SK-N-SH (cell line): ENCODE measurements around the gene ZNF580. TPM values are rescaled to one million over a fixed set of nuclear protein-coding genes. Genes with fewer than 3 reads are reported as not detected.

ENCODE experiments used
- CTCF ChIA-PET: fragments of 300-600, 350-600 bp; formaldehyde crosslinking; extraction: SDS; loops from one replicate; lab custom pipeline; 2021; lab: Yijun Ruan, JAX
- POLR2A ChIA-PET: fragments of 350-600 bp; sonication (Branson Sonifier 250); formaldehyde crosslinking; extraction: SDS; loops from one replicate; lab custom pipeline; 2020; ENCODE audit warnings: antibody characterized with exemption, inconsistent platforms; lab: Yijun Ruan, JAX
- DNase-seq: peaks from one replicate; pipeline ENCODE4 v3.0.0; 2012
- H2AFZ ChIP-seq: fragments of 200-600 bp; sonication (generic); 2 replicates; pipeline ENCODE4 v1.8.1; 2016; ENCODE audit warnings: antibody characterized with exemption, mild to moderate bottlenecking, low read depth
- H3F3A ChIP-seq: fragments of 200-600 bp; sonication (generic); replicated peaks from 2 replicates; pipeline ENCODE3; 2016; ENCODE audit warnings: antibody characterized with exemption, mild to moderate bottlenecking; ENCODE audit not compliant: insufficient read depth
- H3K27ac ChIP-seq, 2 experiments: fragments of 200-500 bp in 1 of 2; fragments of 200-600 bp in 1 of 2; sonication (Bioruptor generic) in 1 of 2; sonication (generic), shearing (Covaris generic) in 1 of 2; 2 replicates each; pipeline versions ENCODE4 v1.5.1 to v1.6.1; 2014 to 2016; ENCODE audit warnings: low read depth in 2 of 2, inconsistent platforms in 1 of 2, low read length in 1 of 2, mild to moderate bottlenecking in 1 of 2, mixed read lengths in 1 of 2
- H3K27me3 ChIP-seq: fragments of 200-600 bp; sonication (generic), shearing (Covaris generic); 2 replicates; pipeline ENCODE4 v1.6.1; 2016; ENCODE audit warnings: mixed run types; ENCODE audit not compliant: insufficient read depth
- H3K36me3 ChIP-seq, 2 experiments: fragments of 200-500 bp in 1 of 2; fragments of 200-600 bp in 1 of 2; sonication (Bioruptor generic) in 1 of 2; sonication (generic) in 1 of 2; replicated peaks in 1 of 2; 2 replicates each; pipeline versions ENCODE3 to v1.5.1; 2014 to 2016; ENCODE audit warnings: low read length in 1 of 2, mild to moderate bottlenecking in 1 of 2; ENCODE audit not compliant: insufficient read depth in 2 of 2, control insufficient read depth in 1 of 2
- H3K4me1 ChIP-seq, 2 experiments: fragments of 200-500 bp in 1 of 2; fragments of 200-600 bp in 1 of 2; sonication (Bioruptor generic) in 1 of 2; sonication (generic), shearing (Covaris generic) in 1 of 2; 2 replicates each; pipeline versions ENCODE4 v1.5.1 to v1.6.1; 2014 to 2016; ENCODE audit warnings: low read depth in 1 of 2, low read length in 1 of 2, mixed run types in 1 of 2; ENCODE audit not compliant: insufficient read depth in 2 of 2, control insufficient read depth in 1 of 2
- H3K4me2 ChIP-seq: fragments of 200-600 bp; sonication (generic), shearing (Covaris generic); 2 replicates; pipeline ENCODE4 v1.6.1; 2017; ENCODE audit warnings: mixed run types
- H3K4me3 ChIP-seq, 2 experiments: fragments of 200-500 bp in 1 of 2; fragments of 200-600 bp in 1 of 2; sonication (Bioruptor generic) in 1 of 2; sonication (generic), shearing (Covaris generic) in 1 of 2; 2 replicates each; pipeline versions ENCODE4 v1.5.1 to v1.8.1; 2014 to 2016; ENCODE audit warnings: low read depth in 2 of 2, inconsistent platforms in 1 of 2, low read length in 1 of 2, mild to moderate bottlenecking in 1 of 2, mixed read lengths in 1 of 2, moderate library complexity in 1 of 2
- H3K79me2 ChIP-seq: fragments of 200-600 bp; sonication (generic); 2 replicates; pipeline ENCODE4 v1.8.1; 2017; ENCODE audit warnings: mild to moderate bottlenecking; ENCODE audit not compliant: insufficient read depth
- H3K9ac ChIP-seq: fragments of 200-600 bp; sonication (generic); 2 replicates; pipeline ENCODE4 v1.6.1; 2017; ENCODE audit warnings: mixed run types
- H3K9me2 ChIP-seq: fragments of 200-600 bp; sonication (generic); 2 replicates; pipeline ENCODE4 v1.6.1; 2017; ENCODE audit warnings: mixed run types
- H3K9me3 ChIP-seq: fragments of 200-600 bp; sonication (generic); 2 replicates; pipeline ENCODE4 v1.6.1; 2017; ENCODE audit warnings: mixed run types, mild to moderate bottlenecking, moderate library complexity
- H4K20me1 ChIP-seq: fragments of 200-600 bp; sonication (generic); 2 replicates; pipeline ENCODE4 v1.6.1; 2017; ENCODE audit warnings: mild to moderate bottlenecking, mixed run types; ENCODE audit not compliant: insufficient read depth
- CHD2 ChIP-seq: fragments of 150-350 bp; IDR thresholded peaks from 2 replicates; pipeline ENCODE4 v1.6.1; 2018; ENCODE audit warnings: low read length; ENCODE audit not compliant: partially characterized antibody
- ELF1 ChIP-seq: IDR thresholded peaks from 2 replicates; pipeline ENCODE4 v1.4.0; 2012
- EP300 ChIP-seq, 2 experiments: IDR thresholded peaks; 2 replicates each; pipeline versions ENCODE4 v1.4.0 to v1.6.1; 2012; ENCODE audit warnings: borderline replicate concordance in 1 of 2, low read depth in 1 of 2, low read length in 1 of 2
- FOSL2 ChIP-seq: IDR thresholded peaks from 2 replicates; pipeline ENCODE4 v1.4.0; 2012; ENCODE audit warnings: low read depth, mild to moderate bottlenecking, moderate library complexity, borderline replicate concordance
- FOXM1 ChIP-seq: IDR thresholded peaks from 2 replicates; pipeline ENCODE4 v1.4.0; 2012; ENCODE audit warnings: low read depth, mild to moderate bottlenecking
- MEF2A ChIP-seq: IDR thresholded peaks from 2 replicates; pipeline ENCODE4 v1.4.0; 2012; ENCODE audit warnings: low read depth, borderline replicate concordance
- MXI1 ChIP-seq: IDR thresholded peaks from 2 replicates; pipeline ENCODE4 v1.6.1; 2012; ENCODE audit warnings: mild to moderate bottlenecking, low read depth, low read length, improper control_type of control experiment
- NFIC ChIP-seq: IDR thresholded peaks from 2 replicates; pipeline ENCODE4 v1.4.0; 2012; ENCODE audit warnings: borderline replicate concordance
- POLR2AphosphoS5 ChIP-seq: IDR thresholded peaks from 2 replicates; pipeline ENCODE4 v1.6.1; 2012; ENCODE audit warnings: low read depth, low read length
- RAD21 ChIP-seq: IDR thresholded peaks from 2 replicates; pipeline ENCODE4 v1.6.1; 2012; ENCODE audit warnings: mild to moderate bottlenecking, low read length
- RCOR1 ChIP-seq: fragments of 150-350 bp; IDR thresholded peaks from 2 replicates; pipeline ENCODE4 v1.6.1; 2017; ENCODE audit warnings: antibody characterized with exemption, low read length
- RFX5 ChIP-seq: IDR thresholded peaks from 2 replicates; pipeline ENCODE4 v1.6.1; 2012; ENCODE audit warnings: mild to moderate bottlenecking, improper control_type of control experiment, low read length
- TAF1 ChIP-seq: IDR thresholded peaks from 2 replicates; pipeline ENCODE4 v1.6.1; 2012; ENCODE audit warnings: low read depth, mild to moderate bottlenecking, low read length, moderate library complexity, borderline replicate concordance
- TCF12 ChIP-seq: IDR thresholded peaks from 2 replicates; pipeline ENCODE4 v1.4.0; 2012
- TEAD4 ChIP-seq: IDR thresholded peaks from 2 replicates; pipeline ENCODE4 v1.4.0; 2012; ENCODE audit warnings: mild to moderate bottlenecking, borderline replicate concordance; ENCODE audit not compliant: insufficient read depth
- WGBS: methylation state at CpG from one replicate; pipeline ENCODE4 v1.1.6; 2017; ENCODE audit warnings: low lambda C conversion rate; 5-methylcytosine and 5-hydroxymethylcytosine counted together
- polyA plus RNA-seq, 3 experiments: library from polyadenylated mRNA; depleted of rRNA; stranded (reverse); fragments of >200 nt; gene quantifications; 2 replicates each; pipeline ENCODE4 v1.2.3, GENCODE V29; 2012
- TF ChIP-seq, protein P1 (sequence below): fragments of 150-350 bp; IDR thresholded peaks from 2 replicates; pipeline ENCODE4 v1.6.1; 2017; ENCODE audit warnings: antibody characterized with exemption, low read length, low read depth, borderline replicate concordance

Gene ZNF580
- polyA plus RNA-seq, 1 of the 3 experiments (the other 2 are of a cell fraction) = 21.9 TPM

DNA sequence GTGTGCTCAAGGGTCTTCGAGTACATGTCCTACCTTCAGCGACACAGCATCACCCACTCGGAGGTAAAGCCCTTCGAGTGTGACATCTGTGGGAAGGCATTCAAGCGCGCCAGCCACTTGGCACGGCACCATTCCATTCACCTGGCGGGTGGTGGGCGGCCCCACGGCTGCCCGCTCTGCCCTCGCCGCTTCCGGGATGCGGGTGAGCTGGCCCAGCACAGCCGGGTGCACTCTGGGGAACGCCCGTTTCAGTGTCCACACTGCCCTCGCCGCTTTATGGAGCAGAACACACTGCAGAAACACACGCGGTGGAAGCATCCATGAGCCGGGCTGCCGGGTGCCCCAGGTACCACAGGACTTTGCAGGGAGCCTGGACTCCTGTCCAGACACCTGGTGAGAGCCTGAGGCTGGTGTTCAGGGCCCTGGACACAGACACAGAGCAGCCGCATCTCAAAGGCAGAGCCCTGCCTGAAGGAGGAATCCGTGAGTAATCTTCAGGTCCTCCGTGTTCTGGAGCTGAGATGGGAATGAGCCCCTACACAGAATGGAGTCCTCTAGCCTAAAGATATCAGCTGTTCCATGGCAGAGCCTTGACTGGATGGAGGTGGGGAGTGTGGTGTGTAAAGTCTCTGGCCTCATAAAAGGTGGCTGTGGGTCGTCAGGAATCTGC lies 4.2 kb downstream of the ZNF580 start:
- no peaks in the 10 kb centered on the region for H4K20me1 ChIP-seq
- H2AFZ ChIP-seq = no peak overlapping the region
- TF ChIP-seq POLR2AphosphoS5 (no peak), RAD21 (no peak), MXI1 (no peak), TEAD4 (no peak), TAF1 (no peak), CHD2 (no peak), MEF2A (no peak), EP300 (IDR thresholded peaks at IDR 0.05; ENCODE audit: borderline replicate concordance in 1 of 2, low read depth in 1 of 2, low read length in 1 of 2) (no peak), NFIC (no peak), ELF1 (no peak), FOXM1 (no peak)
- TF ChIP-seq, protein P1, sequence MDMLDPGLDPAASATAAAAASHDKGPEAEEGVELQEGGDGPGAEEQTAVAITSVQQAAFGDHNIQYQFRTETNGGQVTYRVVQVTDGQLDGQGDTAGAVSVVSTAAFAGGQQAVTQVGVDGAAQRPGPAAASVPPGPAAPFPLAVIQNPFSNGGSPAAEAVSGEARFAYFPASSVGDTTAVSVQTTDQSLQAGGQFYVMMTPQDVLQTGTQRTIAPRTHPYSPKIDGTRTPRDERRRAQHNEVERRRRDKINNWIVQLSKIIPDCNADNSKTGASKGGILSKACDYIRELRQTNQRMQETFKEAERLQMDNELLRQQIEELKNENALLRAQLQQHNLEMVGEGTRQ = no peak
- no peaks in the 10 kb centered on the region for H3K9me2 ChIP-seq
- H3F3A ChIP-seq = peaks cover 27% of the 10 kb centered on the region
- H3K9ac ChIP-seq = peak overlapping the region; percentile 86; the same call in 1 of the 2 replicates
- peak overlapping the region; percentile 95 for H3K4me2 ChIP-seq
- no peaks in the 10 kb centered on the region for H3K27me3 ChIP-seq
- DNase-seq = peak; percentile 2
- H3K4me1 ChIP-seq = peaks cover 19 to 48% of the 10 kb centered on the region in 2 experiments; a peak in 2 of 4 replicates
- WGBS = 92% methylated on average over 16 of the region's 28 CpGs
- ChIA-PET POLR2A (no interaction called here), CTCF (interaction anchor here (1.5 to 3.9 kb wide), 3 partner anchors 9 to 26 kb away, joined by 6 to 22 read pairs (median 7); no protein-coding TSS in a partner anchor)
- H3K79me2 ChIP-seq = peaks cover 66% of the 10 kb centered on the region
- no peak overlapping the region for H3K27ac ChIP-seq
- peaks cover 3 to 13% of the 10 kb centered on the region in 2 experiments for H3K36me3 ChIP-seq
- H3K4me3 ChIP-seq = peak overlapping the region; percentile 53 to 81; a peak in 3 of 4 replicates
- H3K9me3 ChIP-seq = no peaks in the 10 kb centered on the region

DNA sequence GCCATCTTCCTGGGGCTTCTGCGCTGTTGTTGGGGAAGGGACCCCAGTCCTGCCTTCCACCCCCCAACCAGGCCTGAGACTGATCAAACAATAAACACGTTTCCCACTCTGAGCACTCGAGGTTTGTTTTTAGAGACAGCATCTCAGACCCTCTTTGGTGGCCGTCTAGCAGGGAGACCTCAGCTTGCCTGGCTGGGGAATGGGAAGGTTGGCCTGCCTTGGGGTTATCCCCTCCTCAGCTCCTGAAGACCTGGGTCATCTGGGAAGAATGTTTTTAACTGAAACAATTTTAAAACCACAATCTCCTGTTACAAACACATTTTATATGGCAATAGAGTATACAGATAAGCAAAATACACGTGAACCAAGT lies 4.7 kb downstream of the ZNF580 start:
- 80% methylated on average over 5 of the region's 5 CpGs for WGBS
- Histone ChIP-seq H3F3A (peaks cover 22% of the 10 kb centered on the region), H2AFZ (no peak overlapping the region), H3K9me2 (no peaks in the 10 kb centered on the region), H3K4me1 (peaks cover 14 to 43% of the 10 kb centered on the region in 2 experiments; a peak in 2 of 4 replicates), H4K20me1 (no peaks in the 10 kb centered on the region), H3K79me2 (peaks cover 61% of the 10 kb centered on the region), H3K4me3 (no peak overlapping the region), H3K9me3 (no peaks in the 10 kb centered on the region), H3K4me2 (no peak overlapping the region), H3K36me3 (peaks cover 3 to 17% of the 10 kb centered on the region in 2 experiments), H3K27ac (no peak overlapping the region), H3K27me3 (no peaks in the 10 kb centered on the region), H3K9ac (no peak overlapping the region)
- DNase-seq = peak; percentile 2
- TF ChIP-seq POLR2AphosphoS5 (no peak), FOSL2 (no peak), RFX5 (no peak), MEF2A (no peak), RCOR1 (no peak), TCF12 (no peak)
- ChIA-PET POLR2A (no interaction called here), CTCF (interaction anchor here (1.5 to 3.9 kb wide), 2 partner anchors 9 to 14 kb away, joined by 6 to 22 read pairs; no protein-coding TSS in a partner anchor)
